IMR-90 (cell line): Measurements from ENCODE around the gene ADGB. TPM values are rescaled to one million over a fixed set of nuclear protein-coding genes. Genes with fewer than 3 reads are reported as not detected.

Experiments used
- ATAC-seq: fragments of 200-7000 bp; cut with Tn5 transposase; 2 replicates; pipeline ENCODE4 v1.9.1; 2020; ENCODE audit warnings: low read depth, mild to moderate bottlenecking, moderate library complexity
- BruUV-seq: library from RNA; stranded (reverse); fragments of 400-500 nt; replicated peaks from 2 replicates; lab custom pipeline; 2021; lab: Mats Ljungman, UMichigan
- CTCF ChIA-PET: fragments of 300-600 bp; formaldehyde crosslinking; extraction: SDS; loops from one replicate; lab custom pipeline; 2021; ENCODE audit warnings: antibody characterized with exemption; lab: Yijun Ruan, JAX
- POLR2A ChIA-PET: fragments of 300-600 bp; sonication (Branson Sonifier 250); formaldehyde crosslinking; loops from one replicate; lab custom pipeline; 2022; ENCODE audit warnings: antibody characterized with exemption; ENCODE audit not compliant: unreplicated experiment; lab: Charles Lee
- DNase-seq: peaks from one replicate; pipeline ENCODE4 v3.0.0; 2013
- H2AFZ ChIP-seq: replicated peaks from 2 replicates; pipeline ENCODE3; 2013; ENCODE audit warnings: low read length, mild to moderate bottlenecking; ENCODE audit not compliant: poor library complexity
- H2AK5ac ChIP-seq: 2 replicates; pipeline ENCODE4 v1.6.1; 2013; ENCODE audit warnings: low read depth, low read length, inconsistent platforms
- H2AK9ac ChIP-seq: replicated peaks from 2 replicates; pipeline ENCODE3; 2013; ENCODE audit warnings: mild to moderate bottlenecking, low read depth, low read length, moderate library complexity; ENCODE audit not compliant: poor library complexity
- H2BK120ac ChIP-seq: 2 replicates; pipeline ENCODE4 v1.6.1; 2013; ENCODE audit warnings: low read depth, low read length, inconsistent platforms
- H2BK15ac ChIP-seq: 3 replicates; pipeline ENCODE4 v1.6.1; 2013; ENCODE audit warnings: low read depth, low read length, inconsistent platforms
- H2BK20ac ChIP-seq: 2 replicates; pipeline ENCODE4 v1.6.1; 2013; ENCODE audit warnings: low read depth, mild to moderate bottlenecking, inconsistent platforms, low read length, moderate library complexity
- H2BK5ac ChIP-seq: 2 replicates; pipeline ENCODE4 v1.6.1; 2013; ENCODE audit warnings: mild to moderate bottlenecking, low read depth, low read length, inconsistent platforms; ENCODE audit not compliant: poor library complexity, severe bottlenecking
- H3K14ac ChIP-seq: replicated peaks from 2 replicates; pipeline ENCODE4 v1.6.1; 2013; ENCODE audit warnings: low read depth, low read length, inconsistent platforms
- H3K18ac ChIP-seq: 2 replicates; pipeline ENCODE4 v1.6.1; 2013; ENCODE audit warnings: low read depth, low read length, control low read depth
- H3K23ac ChIP-seq: 2 replicates; pipeline ENCODE4 v1.6.1; 2013; ENCODE audit warnings: low read depth, low read length, inconsistent platforms
- H3K27ac ChIP-seq: 2 replicates; pipeline ENCODE4 v1.5.1; 2013; ENCODE audit warnings: mild to moderate bottlenecking, control low read depth, low read length; ENCODE audit not compliant: insufficient read depth
- H3K27me3 ChIP-seq: 2 replicates; pipeline ENCODE4 v1.6.1; 2013; ENCODE audit warnings: low read length; ENCODE audit not compliant: control insufficient read depth, insufficient read depth
- H3K36me3 ChIP-seq: 2 replicates; pipeline ENCODE4 v1.6.1; 2013; ENCODE audit warnings: low read length, mixed read lengths; ENCODE audit not compliant: control insufficient read depth, insufficient read depth
- H3K4ac ChIP-seq: 2 replicates; pipeline ENCODE4 v1.6.1; 2013; ENCODE audit warnings: low read depth, low read length, inconsistent platforms
- H3K4me1 ChIP-seq: 2 replicates; pipeline ENCODE4 v1.6.1; 2013; ENCODE audit warnings: low read length, mixed read lengths; ENCODE audit not compliant: control insufficient read depth, insufficient read depth
- H3K4me2 ChIP-seq: 2 replicates; pipeline ENCODE4 v1.6.1; 2013; ENCODE audit warnings: low read depth, mild to moderate bottlenecking, control low read depth, low read length, moderate library complexity
- H3K4me3 ChIP-seq: 2 replicates; pipeline ENCODE4 v1.5.1; 2013; ENCODE audit warnings: low read depth, mild to moderate bottlenecking, control low read depth, low read length, moderate library complexity; ENCODE audit not compliant: insufficient read depth
- H3K56ac ChIP-seq: 2 replicates; pipeline ENCODE4 v1.6.1; 2013; ENCODE audit warnings: low read length, inconsistent platforms; ENCODE audit not compliant: insufficient read depth; ENCODE audit errors: extremely low read depth
- H3K79me1 ChIP-seq, 2 experiments: 2 replicates each; pipeline ENCODE4 v1.6.1; 2013; ENCODE audit warnings: low read length in 2 of 2, inconsistent platforms in 1 of 2, low read depth in 1 of 2
- H3K9ac ChIP-seq: 2 replicates; pipeline ENCODE4 v1.6.1; 2013; ENCODE audit warnings: low read depth, low read length, control low read depth
- H3K9me1 ChIP-seq: 2 replicates; pipeline ENCODE4 v1.6.1; 2013; ENCODE audit warnings: low read length, inconsistent platforms; ENCODE audit not compliant: insufficient read depth
- H3K9me3 ChIP-seq: 2 replicates; pipeline ENCODE4 v1.6.1; 2013; ENCODE audit warnings: low read length; ENCODE audit not compliant: control insufficient read depth, insufficient read depth
- H4K20me1 ChIP-seq: 2 replicates; pipeline ENCODE4 v1.6.1; 2013; ENCODE audit warnings: low read length, inconsistent platforms; ENCODE audit not compliant: insufficient read depth
- H4K5ac ChIP-seq: 2 replicates; pipeline ENCODE4 v1.6.1; 2013; ENCODE audit warnings: mild to moderate bottlenecking, low read depth, low read length, control low read depth
- H4K8ac ChIP-seq, 2 experiments: 2 replicates each; pipeline ENCODE4 v1.6.1; 2013; ENCODE audit warnings: low read depth in 2 of 2, low read length in 2 of 2, control low read depth in 1 of 2, inconsistent platforms in 1 of 2
- H4K91ac ChIP-seq: 2 replicates; pipeline ENCODE4 v1.6.1; 2013; ENCODE audit warnings: low read depth, low read length, inconsistent platforms; ENCODE audit not compliant: insufficient read depth
- BHLHE40 ChIP-seq: fragments of 150-350 bp; IDR thresholded peaks from 2 replicates; pipeline ENCODE4 v1.6.1; 2016; ENCODE audit warnings: mild to moderate bottlenecking, low read depth, low read length
- CEBPB ChIP-seq: IDR thresholded peaks from 2 replicates; pipeline ENCODE4 v1.6.1; 2012; ENCODE audit warnings: low read depth, low read length, improper control_type of control experiment
- CHD1 ChIP-seq: IDR thresholded peaks from 2 replicates; pipeline ENCODE4 v1.6.1; 2012; ENCODE audit warnings: low read depth, low read length, improper control_type of control experiment
- ELK1 ChIP-seq: fragments of 150-350 bp; IDR thresholded peaks from 2 replicates; pipeline ENCODE4 v1.6.1; 2016; ENCODE audit warnings: low read depth, mild to moderate bottlenecking, low read length, moderate library complexity, borderline replicate concordance
- FOS ChIP-seq: fragments of 150-350 bp; IDR thresholded peaks from 2 replicates; pipeline ENCODE4 v1.6.1; 2016; ENCODE audit warnings: low read depth, low read length
- MAFK ChIP-seq: IDR thresholded peaks from 2 replicates; pipeline ENCODE4 v1.6.1; 2012; ENCODE audit warnings: low read depth, low read length, improper control_type of control experiment
- MAZ ChIP-seq: IDR thresholded peaks from 2 replicates; pipeline ENCODE4 v1.6.1; 2012; ENCODE audit warnings: low read depth, mild to moderate bottlenecking, low read length, improper control_type of control experiment, moderate library complexity, borderline replicate concordance
- MXI1 ChIP-seq: IDR thresholded peaks from 2 replicates; pipeline ENCODE4 v1.6.1; 2012; ENCODE audit warnings: low read depth, mild to moderate bottlenecking, low read length, moderate library complexity, borderline replicate concordance
- NFE2L2 ChIP-seq: fragments of 150-350 bp; IDR thresholded peaks from 2 replicates; pipeline ENCODE4 v1.6.1; 2016; ENCODE audit warnings: low read depth, mild to moderate bottlenecking, low read length
- POLR2A ChIP-seq: IDR thresholded peaks from 2 replicates; pipeline ENCODE4 v1.6.1; 2012; ENCODE audit warnings: mild to moderate bottlenecking, low read depth, low read length
- RAD21 ChIP-seq: IDR thresholded peaks from 2 replicates; pipeline ENCODE4 v1.6.1; 2012; ENCODE audit warnings: low read length, improper control_type of control experiment
- RCOR1 ChIP-seq: IDR thresholded peaks from 2 replicates; pipeline ENCODE4 v1.6.1; 2012; ENCODE audit warnings: mild to moderate bottlenecking, low read length, improper control_type of control experiment; ENCODE audit not compliant: insufficient replicate concordance
- RFX5 ChIP-seq: IDR thresholded peaks from 2 replicates; pipeline ENCODE4 v1.8.0; 2012; ENCODE audit warnings: low read depth, mild to moderate bottlenecking, low read length, moderate library complexity
- SMC3 ChIP-seq: fragments of 150-350 bp; IDR thresholded peaks from 2 replicates; pipeline ENCODE4 v1.6.1; 2016; ENCODE audit warnings: low read depth, mild to moderate bottlenecking, antibody characterized with exemption, low read length, moderate library complexity
- WGBS, 2 experiments: methylation state at CpG; one replicate each; pipeline versions ENCODE4 v1.1.5 to v1.1.7; 2013; ENCODE audit warnings: missing lambda C conversion rate in 2 of 2; ENCODE audit not compliant: insufficient read length in 1 of 2; ENCODE audit errors: extremely low coverage in 2 of 2; 5-methylcytosine and 5-hydroxymethylcytosine counted together
- dilution Hi-C: fragments of 300-500 bp; cut with HindIII; formaldehyde crosslinking; loops from one replicate; pipeline ENCODE4 v1.14.3; 2018; ENCODE audit warnings: low sequenced_read_pairs; ENCODE audit not compliant: unreplicated experiment
- in situ Hi-C: fragments of 300-500 bp; cut with MboI; formaldehyde crosslinking; loops from 3 replicates; pipeline ENCODE4 v1.14.3; 2019; ENCODE audit warnings: low sequenced_read_pairs, inconsistent platforms, mixed read lengths
- intact Hi-C: fragments of 100-400 bp; cut with micrococcal nuclease; formaldehyde crosslinking; loops from 2 replicates; pipeline ENCODE4 v1.10.0; 2022
- polyA plus RNA-seq, 3 experiments: library from polyadenylated mRNA; depleted of rRNA; stranded (reverse); fragments of >200 nt; gene quantifications; 2 replicates each; pipeline ENCODE4 v1.2.3, GENCODE V29; 2012; ENCODE audit warnings: low replicate concordance in 1 of 3
- total RNA-seq: library from RNA; depleted of rRNA; stranded (reverse); fragments of >200 nt; gene quantifications from 2 replicates; pipeline ENCODE4 v1.2.3, GENCODE V29; 2012
- TF ChIP-seq, protein P1 (sequence below): fragments of 150-350 bp; IDR thresholded peaks from 2 replicates; pipeline ENCODE4 v1.6.1; 2017; ENCODE audit warnings: mild to moderate bottlenecking, antibody characterized with exemption, low read length, low read depth
- TF ChIP-seq, protein P2 (sequence below): conservative IDR thresholded peaks from 2 replicates; pipeline ENCODE4 v1.5.1; 2012; ENCODE audit warnings: mild to moderate bottlenecking, low read depth, low read length, improper control_type of control experiment

Gene ADGB
- total and polyA plus RNA-seq, 2 of the 4 experiments (the other 2 are of a cell fraction) = not detected

DNA sequence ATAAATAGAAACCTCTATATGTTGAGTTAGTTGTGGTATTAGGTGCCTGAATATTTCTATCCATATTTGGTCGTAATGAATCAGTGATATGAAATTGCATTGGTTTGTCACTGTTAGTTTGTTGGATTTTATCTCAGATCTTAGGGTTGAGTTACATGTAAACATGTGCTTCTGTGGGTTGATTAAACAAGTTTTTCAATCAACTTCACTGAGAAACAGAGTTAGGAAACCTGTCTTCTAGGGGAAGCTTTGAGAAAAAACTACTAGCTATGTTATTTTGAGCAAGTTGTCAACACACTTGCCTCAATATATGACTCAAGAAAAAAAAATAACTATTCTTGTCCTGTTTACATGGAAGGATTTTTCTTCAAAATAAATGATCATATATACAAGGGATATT lies 14.8 kb upstream of the ADGB start:
- H3K4me1 ChIP-seq = no peaks in the 10 kb centered on the region; the same call in 1 of the 2 replicates
- H4K20me1 ChIP-seq = no peaks in the 10 kb centered on the region
- H4K5ac ChIP-seq = no peak overlapping the region
- no peak overlapping the region for H4K91ac ChIP-seq
- H3K14ac ChIP-seq = no peak overlapping the region
- DNase-seq (no peak), ATAC-seq (no peak)
- H3K27me3 ChIP-seq = no peaks in the 10 kb centered on the region
- no peak overlapping the region for H2BK5ac ChIP-seq
- CTCF ChIA-PET = interaction anchor here (0.6 kb wide), 1 partner anchor 31 kb away, joined by 3 read pairs; no protein-coding TSS in a partner anchor
- H2BK20ac ChIP-seq = no peak overlapping the region
- no peak overlapping the region for H2BK120ac ChIP-seq
- no peak overlapping the region for H3K4me2 ChIP-seq
- H3K4me3 ChIP-seq = no peak overlapping the region
- intact Hi-C loops = no loop called here
- H3K79me1 ChIP-seq = no peaks in the 10 kb centered on the region
- H3K9ac ChIP-seq = no peak overlapping the region
- H3K23ac ChIP-seq = no peak overlapping the region
- no TSS peak for BruUV-seq
- in situ Hi-C loops = no loop called here
- H3K9me1 ChIP-seq = no peaks in the 10 kb centered on the region
- dilution Hi-C loops = no loop called here
- WGBS, 2 experiments = no CpG with 5 or more reads among the region's 1 CpG
- H2AFZ ChIP-seq = no peak overlapping the region
- H3K9me3 ChIP-seq = no peaks in the 10 kb centered on the region
- TF ChIP-seq ELK1 (no peak), RFX5 (no peak), SMC3 (no peak), RAD21 (no peak), MAZ (no peak), NFE2L2 (no peak), POLR2A (no peak), CHD1 (no peak), BHLHE40 (no peak), CEBPB (no peak), MXI1 (no peak), RCOR1 (no peak), MAFK (no peak), FOS (no peak)
- TF ChIP-seq, protein P1, sequence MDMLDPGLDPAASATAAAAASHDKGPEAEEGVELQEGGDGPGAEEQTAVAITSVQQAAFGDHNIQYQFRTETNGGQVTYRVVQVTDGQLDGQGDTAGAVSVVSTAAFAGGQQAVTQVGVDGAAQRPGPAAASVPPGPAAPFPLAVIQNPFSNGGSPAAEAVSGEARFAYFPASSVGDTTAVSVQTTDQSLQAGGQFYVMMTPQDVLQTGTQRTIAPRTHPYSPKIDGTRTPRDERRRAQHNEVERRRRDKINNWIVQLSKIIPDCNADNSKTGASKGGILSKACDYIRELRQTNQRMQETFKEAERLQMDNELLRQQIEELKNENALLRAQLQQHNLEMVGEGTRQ = no peak
- TF ChIP-seq, protein P2, sequence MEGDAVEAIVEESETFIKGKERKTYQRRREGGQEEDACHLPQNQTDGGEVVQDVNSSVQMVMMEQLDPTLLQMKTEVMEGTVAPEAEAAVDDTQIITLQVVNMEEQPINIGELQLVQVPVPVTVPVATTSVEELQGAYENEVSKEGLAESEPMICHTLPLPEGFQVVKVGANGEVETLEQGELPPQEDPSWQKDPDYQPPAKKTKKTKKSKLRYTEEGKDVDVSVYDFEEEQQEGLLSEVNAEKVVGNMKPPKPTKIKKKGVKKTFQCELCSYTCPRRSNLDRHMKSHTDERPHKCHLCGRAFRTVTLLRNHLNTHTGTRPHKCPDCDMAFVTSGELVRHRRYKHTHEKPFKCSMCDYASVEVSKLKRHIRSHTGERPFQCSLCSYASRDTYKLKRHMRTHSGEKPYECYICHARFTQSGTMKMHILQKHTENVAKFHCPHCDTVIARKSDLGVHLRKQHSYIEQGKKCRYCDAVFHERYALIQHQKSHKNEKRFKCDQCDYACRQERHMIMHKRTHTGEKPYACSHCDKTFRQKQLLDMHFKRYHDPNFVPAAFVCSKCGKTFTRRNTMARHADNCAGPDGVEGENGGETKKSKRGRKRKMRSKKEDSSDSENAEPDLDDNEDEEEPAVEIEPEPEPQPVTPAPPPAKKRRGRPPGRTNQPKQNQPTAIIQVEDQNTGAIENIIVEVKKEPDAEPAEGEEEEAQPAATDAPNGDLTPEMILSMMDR = no peak
- H2AK5ac ChIP-seq = no peak overlapping the region
- no peak overlapping the region for H2AK9ac ChIP-seq
- H2BK15ac ChIP-seq = no peak overlapping the region
- H3K18ac ChIP-seq = no peak overlapping the region
- H3K27ac ChIP-seq = no peak overlapping the region
- H3K4ac ChIP-seq = no peak overlapping the region
- H4K8ac ChIP-seq = no peak overlapping the region
- no peaks in the 10 kb centered on the region for H3K36me3 ChIP-seq
- POLR2A ChIA-PET = no interaction called here
- no peak overlapping the region for H3K56ac ChIP-seq
